NCI-H82 treated with DMSO at 0.1 percent for 48 hours (cell line): ENCODE results near the gene PDGFC.

ENCODE experiments used
- DNase-seq: peaks from one replicate; lab custom pipeline; 2025; ENCODE audit not compliant: unreplicated experiment; lab: John Stamatoyannopoulos, UW

The PDGFC gene

DNA sequence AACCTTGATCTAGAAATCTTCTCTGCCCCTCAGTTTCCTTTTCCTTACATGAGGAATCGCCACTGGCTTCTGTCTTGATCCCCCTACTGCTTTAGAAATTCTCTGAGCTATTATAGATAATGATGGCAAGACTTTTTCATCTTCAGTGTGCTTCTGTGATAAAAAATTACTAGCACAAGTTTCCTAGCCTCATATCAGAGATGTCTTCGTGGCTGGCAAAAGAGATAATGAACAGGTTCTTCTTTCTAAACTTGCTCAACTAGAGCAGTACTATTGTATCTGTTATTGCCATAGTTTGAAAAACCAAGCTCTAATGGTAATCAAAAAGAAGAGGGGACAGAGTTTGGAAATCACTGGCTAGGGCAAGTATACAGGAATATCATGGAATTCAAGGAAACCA is 4.1 kb upstream of the PDGFC start:
- DNase-seq: no peak

DNA sequence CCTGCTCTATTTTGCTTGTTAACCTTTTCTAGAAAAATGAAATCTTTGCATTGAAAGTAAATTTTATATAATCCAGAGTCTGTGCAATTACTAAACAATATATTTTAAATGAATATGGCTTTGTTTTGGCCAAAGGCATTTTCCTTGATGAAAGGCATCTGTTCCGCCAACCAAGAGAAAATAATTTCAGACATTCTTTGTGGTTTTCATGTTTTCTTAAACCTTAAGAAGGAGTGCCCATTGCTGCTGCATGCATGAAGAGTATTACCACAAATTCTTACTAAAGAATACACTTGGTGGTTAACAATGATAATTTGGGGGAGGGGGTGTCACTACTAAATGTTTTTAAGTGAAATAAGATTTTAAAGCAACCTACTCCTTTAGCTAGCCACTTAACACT is 2.7 kb upstream of the PDGFC start:
- no peak for DNase-seq

DNA sequence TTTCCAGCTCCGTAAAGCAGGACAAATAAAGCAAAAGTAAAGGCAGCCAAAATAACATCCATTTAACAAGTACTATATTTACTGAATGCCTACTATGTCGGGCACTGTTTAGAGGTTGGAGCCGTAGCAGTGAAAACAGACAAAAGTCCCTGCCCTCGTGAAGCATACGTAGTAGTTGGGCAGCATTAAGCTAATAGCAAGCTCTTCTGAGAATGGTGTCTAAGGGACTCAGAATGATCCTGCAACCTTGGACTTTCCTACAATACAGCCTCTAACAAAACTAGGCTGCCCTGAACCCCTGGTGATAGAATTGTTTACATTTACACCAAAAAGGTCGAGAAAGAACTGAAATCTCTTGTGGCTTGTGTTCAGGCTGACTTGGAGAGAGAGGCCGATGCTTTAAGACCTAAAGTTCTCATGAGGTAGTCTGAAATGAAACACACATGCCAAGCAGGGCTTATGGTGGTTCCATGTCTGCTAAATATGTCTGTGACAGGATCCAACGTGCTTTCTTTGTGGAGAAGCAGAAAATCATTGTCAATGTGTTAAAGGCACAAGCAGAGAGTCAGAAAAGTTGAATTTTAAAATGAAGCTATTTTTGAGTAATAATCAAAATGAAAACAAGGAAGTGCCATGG is 898 bp upstream of the PDGFC start:
- DNase-seq: no peak

DNA sequence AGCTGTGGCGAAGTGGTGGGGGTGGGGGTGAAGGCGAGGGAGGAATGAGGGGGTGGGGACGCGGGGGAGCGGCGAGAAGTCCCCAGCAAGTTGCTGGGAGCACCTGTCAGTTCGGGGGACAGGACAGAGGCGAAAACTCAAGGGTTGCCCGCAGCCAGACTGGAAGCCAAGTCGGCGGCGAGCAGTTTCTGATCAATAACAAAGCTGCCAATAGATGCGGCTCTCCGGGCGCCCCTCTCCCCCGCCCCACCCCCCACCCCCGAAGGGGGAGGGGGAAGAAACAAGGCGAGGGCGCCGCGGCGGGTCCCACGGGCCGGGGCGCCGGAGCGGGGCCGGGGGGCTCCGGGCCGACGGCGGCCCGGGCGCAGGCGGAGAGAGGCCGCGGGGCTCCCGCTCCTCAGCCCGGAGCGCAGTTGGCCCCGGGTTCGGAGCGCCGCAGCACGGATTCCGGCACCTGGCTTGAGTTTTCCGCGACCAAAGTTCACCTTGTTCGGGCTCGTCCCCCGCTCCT is 379 bp downstream of the PDGFC start:
- DNase-seq: no peak

DNA sequence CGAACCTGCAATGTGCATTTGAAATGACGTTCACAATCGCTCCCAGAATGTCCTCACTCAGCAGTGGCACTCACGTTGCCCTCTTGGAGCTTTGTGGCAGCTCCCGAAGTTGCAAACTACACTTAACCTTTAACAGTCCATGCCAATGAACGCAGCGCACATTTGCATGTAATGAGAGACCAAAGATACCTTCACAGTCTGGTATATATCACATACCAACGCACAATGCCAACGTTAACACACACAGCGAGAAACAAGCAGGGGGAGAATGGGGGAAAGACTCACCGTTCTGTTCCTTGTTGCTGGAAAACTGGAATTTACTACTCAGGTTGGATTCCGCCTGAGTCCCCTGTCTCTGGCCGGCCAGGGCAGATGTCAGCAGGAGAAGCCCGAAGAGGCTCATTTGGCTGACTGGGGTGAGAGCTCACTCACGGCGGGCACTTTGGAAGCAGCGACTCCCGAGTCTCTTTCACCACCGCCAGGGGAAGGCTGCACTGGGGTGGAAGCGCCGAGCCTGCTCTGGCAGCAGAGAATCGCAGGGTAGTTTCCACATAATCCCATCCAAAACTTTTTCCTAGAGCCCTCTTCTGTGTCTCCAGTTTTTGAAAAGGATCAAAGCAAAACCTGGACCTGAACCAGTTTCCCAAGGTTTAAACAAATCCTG is 966 bp downstream of the PDGFC start:
- DNase-seq: no peak

DNA sequence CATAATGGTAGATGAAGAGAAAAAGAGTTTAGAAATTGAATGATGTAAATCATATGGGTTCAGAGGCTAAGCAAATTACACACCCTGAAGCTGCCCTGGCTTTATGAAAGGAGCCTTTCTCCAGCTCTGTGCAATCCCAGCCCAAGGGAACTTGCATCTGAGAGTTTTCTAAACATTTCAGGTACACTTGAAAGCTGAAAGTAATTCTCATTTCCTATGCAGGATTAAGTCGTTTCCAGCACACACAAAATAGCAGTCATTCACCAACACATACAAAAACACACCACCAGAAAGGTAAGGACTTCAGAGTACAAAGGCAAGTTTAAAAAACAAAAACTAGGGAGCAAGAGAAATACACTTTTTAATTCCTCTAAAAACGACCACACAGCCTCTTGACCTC is 1.7 kb downstream of the PDGFC start:
- DNase-seq: no peak

DNA sequence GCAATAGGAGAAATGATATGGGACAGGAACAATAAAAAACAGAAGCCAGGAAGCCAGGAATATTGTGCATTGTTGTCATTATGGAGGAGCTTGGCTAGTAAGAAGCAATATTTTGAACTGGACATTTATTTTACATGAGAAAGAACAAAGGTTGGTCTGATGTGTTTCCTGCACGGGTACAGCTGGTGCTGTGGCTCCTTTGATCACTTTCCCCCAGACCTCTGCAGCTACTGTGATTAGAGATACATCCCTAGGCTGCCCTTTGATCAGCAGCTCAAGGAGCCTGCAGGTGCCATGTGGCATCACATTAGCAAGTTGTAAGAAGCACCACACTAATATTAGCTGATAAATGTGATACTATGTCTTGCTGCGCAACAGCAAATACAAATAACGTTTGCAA is 2.5 kb downstream of the PDGFC start:
- DNase-seq: no peak

DNA sequence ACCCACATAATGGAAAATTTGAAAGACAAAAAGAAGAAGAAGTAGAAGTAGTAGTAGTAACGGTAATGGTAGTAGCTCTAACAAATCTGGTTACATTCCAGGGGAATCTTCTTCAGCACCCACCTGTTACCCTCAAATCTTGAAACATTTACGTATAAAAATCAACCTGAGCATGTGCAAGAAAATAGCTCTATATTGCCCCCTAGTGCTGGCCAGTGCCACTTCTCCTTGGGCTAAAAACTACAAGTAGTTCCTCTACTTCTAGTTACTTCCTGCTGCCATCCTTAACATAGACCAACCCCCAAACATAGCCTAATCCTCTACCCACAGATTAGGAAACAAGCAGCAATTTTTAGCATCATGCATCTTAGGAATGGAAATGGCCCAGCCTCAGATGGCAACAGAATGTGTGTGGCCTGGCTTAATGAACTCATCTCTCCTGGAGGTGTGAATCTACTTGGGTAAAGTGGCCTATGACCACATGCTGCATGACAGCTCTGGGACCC is 3.1 kb downstream of the PDGFC start:
- DNase-seq: peak; percentile 67

DNA sequence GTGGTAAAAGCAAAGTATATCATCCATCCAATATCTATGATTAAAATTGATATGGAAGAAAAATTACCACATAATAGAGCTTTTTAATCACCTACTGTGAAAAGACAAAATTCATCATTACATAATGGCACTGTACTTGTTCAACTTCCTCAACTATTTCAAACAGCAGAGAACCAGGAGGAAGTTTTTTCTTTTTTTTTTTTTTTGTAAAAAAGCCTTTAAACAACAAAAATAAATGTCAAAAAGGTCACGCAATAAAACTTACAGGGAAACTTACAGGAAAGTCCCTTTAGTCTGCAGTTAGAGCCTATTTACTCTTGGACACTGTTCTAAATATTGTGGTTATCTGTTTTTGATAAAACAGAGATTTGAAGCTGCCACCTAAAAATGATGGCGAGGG is 4.8 kb downstream of the PDGFC start:
- no peak for DNase-seq

DNA sequence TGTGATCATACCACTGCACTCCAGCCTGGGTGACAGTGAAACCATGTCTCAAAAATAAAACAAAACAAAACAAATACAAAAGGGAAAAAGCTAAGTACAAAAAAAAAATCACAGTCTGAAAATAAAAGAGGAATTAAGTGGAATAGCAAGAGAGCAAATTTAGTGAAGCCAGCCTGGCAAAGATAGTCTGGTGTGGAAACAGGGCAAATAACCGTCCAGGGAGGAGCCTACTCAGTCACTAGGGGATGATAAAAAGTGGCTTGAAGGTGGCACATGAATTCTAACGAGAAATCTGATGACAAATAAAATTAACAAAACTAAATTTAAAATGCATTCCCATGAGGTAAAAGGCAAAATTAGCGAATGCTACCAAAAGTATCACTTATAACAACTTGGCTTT is 8.2 kb downstream of the PDGFC start:
- no peak for DNase-seq

DNA sequence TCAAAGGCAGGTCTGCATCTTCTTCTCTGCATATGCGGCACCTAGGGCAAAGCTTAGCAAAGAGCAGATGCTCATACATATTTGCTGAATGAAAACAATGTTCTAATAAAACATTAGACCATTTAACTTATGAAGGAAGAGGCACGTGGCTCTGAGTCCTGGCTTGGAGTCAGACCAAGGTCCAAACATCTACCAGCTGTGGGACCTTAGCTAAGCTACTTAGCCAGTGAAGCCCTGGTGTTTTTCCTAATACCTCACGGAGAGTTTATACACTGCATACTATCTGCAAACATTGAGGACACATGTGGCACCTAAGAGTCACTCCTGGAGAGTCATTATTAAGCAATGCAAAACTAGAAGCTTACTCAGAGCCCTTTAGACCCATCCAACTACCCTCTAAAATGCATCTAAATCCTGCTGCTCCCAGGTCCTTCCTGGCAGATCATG is 9.0 kb downstream of the PDGFC start:
- peak; percentile 21 for DNase-seq

DNA sequence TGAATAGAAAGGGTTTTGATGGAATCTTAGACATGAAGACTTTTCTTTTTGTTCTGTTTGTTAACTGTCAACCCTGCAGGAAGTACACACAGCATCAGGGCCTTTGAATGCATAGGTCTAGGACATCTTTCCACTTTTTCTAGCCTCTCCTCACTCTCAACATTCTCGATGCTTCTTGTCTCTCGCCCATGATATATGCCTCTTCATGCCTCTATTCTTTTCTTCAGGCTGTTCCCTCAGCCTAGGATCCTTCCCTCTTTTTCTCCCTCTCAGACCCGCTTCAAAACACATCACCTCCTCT is 9.6 kb downstream of the PDGFC start:
- no peak for DNase-seq

DNA sequence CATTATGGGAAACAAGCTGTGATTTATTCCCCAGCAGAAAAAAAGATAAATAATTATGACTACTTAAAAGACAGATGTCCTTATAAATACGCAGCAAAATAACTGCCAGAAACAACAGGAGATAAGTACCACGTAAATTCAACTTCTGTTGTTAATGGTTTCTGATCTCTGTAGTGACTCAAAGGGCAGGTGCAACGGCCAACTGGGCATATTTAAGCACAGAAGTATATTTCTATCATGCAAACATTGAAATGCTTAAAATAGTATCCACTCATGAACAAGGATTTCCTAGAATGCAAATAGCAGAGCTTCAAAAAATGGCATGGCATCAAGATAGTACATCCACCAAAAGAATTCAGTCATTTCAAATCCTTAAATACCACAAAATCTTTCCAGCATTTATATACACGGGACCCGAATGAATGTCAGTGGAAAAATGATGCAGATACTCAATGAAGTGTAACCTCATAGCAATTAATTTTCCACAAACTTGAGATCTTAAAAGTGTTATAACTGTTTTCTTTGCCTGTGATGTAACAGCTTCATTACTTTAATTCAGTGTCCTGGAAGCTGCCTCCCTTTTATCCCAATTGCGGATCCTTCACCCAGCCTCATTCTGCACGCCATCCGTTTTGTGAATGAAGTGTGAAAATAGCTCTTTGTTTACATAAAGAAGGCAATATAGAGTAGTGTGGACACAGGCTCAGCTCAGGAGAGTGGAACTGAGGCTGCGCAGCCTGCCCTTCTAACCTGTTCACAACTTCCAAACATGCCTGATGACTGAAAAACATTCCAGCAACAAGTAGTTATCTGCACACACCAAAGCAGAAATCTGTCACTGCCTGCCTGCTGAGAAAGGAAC is 10.2 kb downstream of the PDGFC start:
- DNase-seq: no peak

DNA sequence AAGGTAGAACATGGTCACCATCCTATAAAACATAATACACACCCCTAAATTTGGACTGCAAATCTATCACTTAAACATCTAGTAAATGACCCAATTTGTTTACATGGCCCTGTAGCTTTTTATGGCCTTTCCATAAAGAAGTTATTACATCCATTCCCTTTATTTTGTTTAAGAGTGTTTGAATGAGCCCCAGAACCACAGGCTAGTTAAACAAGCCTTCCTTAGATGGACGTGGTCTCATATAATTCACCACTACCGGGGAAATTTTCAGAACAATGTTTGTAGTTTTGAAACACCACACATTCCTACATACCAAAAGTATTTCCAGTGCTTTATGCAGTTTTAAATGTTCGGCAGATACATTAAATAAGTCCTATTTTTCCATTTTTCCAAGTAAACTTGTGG is 12.3 kb downstream of the PDGFC start:
- no peak for DNase-seq

DNA sequence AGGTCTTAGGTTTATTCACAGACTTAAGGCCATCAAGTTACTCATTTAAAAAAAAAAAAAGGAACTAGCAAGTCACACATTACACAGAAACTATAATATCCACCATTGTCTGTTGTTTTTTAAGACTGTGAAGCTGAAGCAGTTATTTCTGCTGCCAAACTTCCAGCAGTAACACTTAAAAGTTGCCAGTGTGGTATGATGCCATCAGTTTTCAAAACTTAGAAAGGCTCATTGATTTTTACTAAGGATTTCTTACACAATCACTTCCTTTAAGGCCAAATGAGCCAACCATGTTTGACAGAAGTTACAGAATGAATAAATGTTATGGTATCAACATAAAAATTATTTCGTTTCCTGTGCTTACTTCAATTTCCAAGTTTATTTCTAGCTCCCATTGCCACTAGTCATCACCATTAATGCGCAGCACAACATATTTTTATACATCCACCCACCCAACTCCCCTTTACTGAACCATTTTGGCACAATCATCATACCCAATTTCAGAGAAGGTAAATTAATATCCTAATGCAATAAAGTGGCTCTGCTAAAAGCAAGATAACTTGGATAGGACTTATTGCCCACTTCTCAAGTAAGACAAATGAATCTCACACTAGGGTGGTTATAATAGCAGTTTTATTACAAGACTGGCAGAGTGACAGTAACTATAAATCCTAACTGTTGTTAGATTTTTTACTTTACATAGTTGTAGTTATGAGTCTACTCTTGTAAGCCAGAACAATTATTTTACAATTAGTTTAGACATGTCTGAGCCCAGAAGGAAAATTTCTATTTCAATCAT is 13.1 kb downstream of the PDGFC start:
- no peak for DNase-seq

DNA sequence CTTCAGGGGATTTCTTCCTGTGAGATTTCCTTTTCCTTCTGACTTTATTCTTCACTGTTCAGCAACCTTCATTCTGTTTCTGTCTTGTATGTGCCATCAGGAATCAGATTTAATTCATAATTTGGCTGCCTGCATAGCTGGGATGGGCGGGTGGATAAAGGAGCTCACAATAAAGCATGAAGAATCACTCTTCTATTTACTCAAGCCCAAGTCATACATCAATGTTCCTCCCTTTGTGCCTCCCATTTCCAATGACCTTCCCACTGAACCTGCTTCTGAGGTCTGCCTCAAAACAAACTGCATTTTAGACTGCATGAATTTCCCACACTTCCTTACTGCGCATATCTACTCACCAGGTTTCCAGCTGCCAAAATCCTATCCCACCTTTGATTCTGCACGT is 14.0 kb downstream of the PDGFC start:
- no peak for DNase-seq

DNA sequence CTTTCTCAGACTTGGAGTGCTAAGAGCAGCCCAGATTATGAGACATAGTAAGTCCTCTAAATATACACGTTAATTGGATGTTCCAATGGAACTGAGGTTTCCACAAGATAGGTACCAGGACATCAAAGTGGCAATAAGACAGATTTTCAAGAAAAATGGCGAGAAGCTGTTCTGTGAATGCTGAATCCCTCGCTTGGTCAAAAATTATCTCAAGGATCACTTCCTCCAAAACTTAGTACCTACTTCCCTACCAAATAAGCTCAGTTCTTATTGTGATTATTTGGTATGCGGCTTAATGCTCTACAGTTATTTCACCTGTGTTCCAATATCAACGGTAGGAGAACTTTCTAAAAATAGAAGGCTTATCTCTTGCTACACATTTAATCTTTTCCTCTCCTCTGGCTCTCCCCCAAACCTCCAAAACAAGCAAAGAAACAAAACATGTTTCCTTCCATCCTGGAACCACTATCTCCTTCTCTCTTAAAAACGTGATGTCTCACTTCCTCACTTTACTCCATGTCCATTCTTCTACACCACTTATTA is 14.7 kb downstream of the PDGFC start:
- DNase-seq: no peak

DNA sequence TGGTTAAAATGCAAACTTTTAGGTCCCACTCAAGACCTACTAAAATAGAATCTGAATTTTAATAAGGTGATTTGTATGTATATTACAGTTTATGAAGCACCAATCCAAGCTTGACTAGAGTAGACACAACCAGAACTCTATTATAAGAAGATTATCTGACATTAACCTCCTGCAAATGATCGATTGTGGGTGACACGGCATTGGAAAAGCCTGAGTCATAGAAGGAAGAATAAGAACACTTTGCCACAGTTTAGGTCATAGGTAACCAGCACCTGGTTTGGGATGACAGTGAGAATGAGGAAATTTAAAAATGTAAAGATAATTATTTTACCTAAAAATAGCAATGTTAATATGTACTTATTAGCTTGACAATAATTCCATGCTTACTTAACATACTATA is 15.2 kb downstream of the PDGFC start:
- no peak for DNase-seq

DNA sequence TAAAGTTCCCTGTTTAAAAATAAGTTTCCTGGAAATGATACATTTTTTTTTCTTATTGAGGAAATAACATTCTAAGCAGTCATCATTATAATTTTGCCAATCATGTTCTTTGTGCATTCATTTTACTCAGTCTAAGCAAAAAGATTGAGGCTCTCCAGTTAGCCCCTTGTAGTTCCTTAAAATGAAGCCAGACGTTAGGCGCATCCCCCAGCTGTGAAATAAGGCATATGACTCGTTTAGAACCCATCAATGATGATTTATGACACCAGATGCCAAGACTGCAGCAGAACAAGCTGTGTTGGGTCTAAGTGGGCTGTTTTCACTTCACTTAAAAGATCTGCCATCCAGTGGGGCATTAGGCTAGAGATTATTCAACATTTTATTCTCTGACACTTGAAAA is 17.0 kb downstream of the PDGFC start:
- peak; percentile 13 for DNase-seq

DNA sequence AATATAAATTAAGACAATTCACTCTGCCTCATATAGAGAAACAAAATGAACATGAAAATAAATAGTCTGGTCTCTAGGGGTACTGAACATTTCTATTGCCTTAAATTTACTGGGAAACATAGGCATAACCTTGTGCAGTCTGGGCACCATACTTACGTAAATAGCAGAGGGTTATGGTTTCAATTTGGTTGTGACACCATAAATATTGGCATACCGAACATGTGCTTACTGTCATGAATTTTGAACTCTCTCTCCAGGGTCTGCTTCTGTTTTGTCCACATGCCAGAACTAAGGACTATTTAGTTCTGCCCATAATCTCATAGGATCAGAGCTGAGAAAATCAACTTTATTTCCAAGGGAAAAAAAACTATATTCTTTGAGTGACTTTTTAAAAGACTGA is 17.6 kb downstream of the PDGFC start:
- no peak for DNase-seq

DNA sequence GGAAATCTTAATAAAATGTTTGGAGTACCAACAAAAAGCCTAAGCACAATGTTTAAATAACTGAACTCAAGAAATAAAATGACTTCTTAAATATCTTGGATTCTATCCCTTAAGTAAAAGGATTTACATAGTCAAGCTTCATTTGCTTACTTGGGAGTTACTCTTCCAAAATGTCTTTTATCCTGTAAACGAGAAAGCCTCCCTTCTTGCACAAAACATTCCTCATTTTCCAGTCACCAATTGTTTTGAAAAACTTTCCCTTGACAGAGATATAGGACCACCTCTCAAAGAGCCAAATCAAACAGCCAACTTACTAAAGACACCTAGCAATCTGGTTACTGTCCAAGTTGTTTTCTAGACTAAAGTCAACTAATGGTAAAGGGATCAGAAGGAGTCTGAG is 18.6 kb downstream of the PDGFC start:
- DNase-seq: no peak
